Neural cell (in vitro differentiated cells): Measurements from ENCODE around the gene CCS. TPM values are rescaled to one million over a fixed set of nuclear protein-coding genes. Genes with fewer than 3 reads are reported as not detected.
"Not testable (repeated sequence)": the region's sequence is repeated elsewhere in the genome, so short reads cannot be mapped to it uniquely, and the experiment has no call there.

Experiments used
- H2AFZ ChIP-seq: fragments of 200-600, 300-800 bp; sonication (generic), shearing (Covaris generic); 2 replicates; pipeline ENCODE4 v1.6.0; 2014; ENCODE audit warnings: low read depth, mild to moderate bottlenecking, antibody characterized with exemption, low read length, moderate library complexity
- H3F3A ChIP-seq: fragments of 200-600 bp; shearing (Covaris generic); 2 replicates; pipeline ENCODE4 v1.6.1; 2016; ENCODE audit warnings: mild to moderate bottlenecking, moderate library complexity, mixed read lengths, antibody characterized with exemption, low read length; ENCODE audit not compliant: insufficient read depth, poor library complexity, severe bottlenecking
- H3K27ac ChIP-seq: fragments of 200-600, 300-800 bp; sonication (generic), shearing (Covaris generic); 2 replicates; pipeline ENCODE4 v1.5.1; 2014; ENCODE audit warnings: mild to moderate bottlenecking, low read length, moderate library complexity
- H3K27me3 ChIP-seq: fragments of 300-800, 200-600 bp; sonication (generic), shearing (Covaris generic); 2 replicates; pipeline ENCODE4 v1.6.0; 2014; ENCODE audit warnings: mild to moderate bottlenecking, low read depth, low read length, moderate library complexity; ENCODE audit not compliant: insufficient read depth
- H3K36me3 ChIP-seq: fragments of 300-800, 200-600 bp; sonication (generic), shearing (Covaris generic); 2 replicates; pipeline ENCODE4 v1.5.1; 2014; ENCODE audit warnings: mild to moderate bottlenecking, antibody characterized with exemption, low read length, moderate library complexity; ENCODE audit not compliant: insufficient read depth
- H3K4me2 ChIP-seq: fragments of 300-800, 200-600 bp; sonication (generic), shearing (Covaris generic); 2 replicates; pipeline ENCODE4 v1.6.0; 2014; ENCODE audit warnings: mild to moderate bottlenecking, low read length
- H3K4me3 ChIP-seq: fragments of 300-800, 200-600 bp; sonication (generic), shearing (Covaris generic); 2 replicates; pipeline ENCODE4 v1.5.1; 2014; ENCODE audit warnings: mild to moderate bottlenecking, low read length, moderate library complexity
- H3K79me2 ChIP-seq: fragments of 200-600 bp; shearing (Covaris generic); replicated peaks from 2 replicates; pipeline ENCODE4 v1.6.0; 2014; ENCODE audit warnings: mild to moderate bottlenecking, low read length, moderate library complexity; ENCODE audit not compliant: insufficient read depth
- H3K9ac ChIP-seq: fragments of 300-800, 200-600 bp; sonication (generic), shearing (Covaris generic); 2 replicates; pipeline ENCODE4 v1.6.1; 2016; ENCODE audit warnings: mild to moderate bottlenecking, low read length, mixed read lengths
- H3K9me2 ChIP-seq: fragments of 200-600 bp; shearing (Covaris generic); 2 replicates; pipeline ENCODE4 v1.6.1; 2016; ENCODE audit warnings: mild to moderate bottlenecking, low read length, mixed read lengths; ENCODE audit not compliant: insufficient read depth
- H3K9me3 ChIP-seq: fragments of 200-600, 300-800 bp; sonication (generic), shearing (Covaris generic); 2 replicates; pipeline ENCODE4 v1.6.1; 2016; ENCODE audit warnings: mild to moderate bottlenecking, mixed run types, low read length, moderate library complexity, mixed read lengths
- H4K20me1 ChIP-seq: fragments of 200-600 bp; shearing (Covaris generic); 2 replicates; pipeline ENCODE4 v1.6.1; 2016; ENCODE audit warnings: mild to moderate bottlenecking, mixed run types; ENCODE audit not compliant: insufficient read depth
- CTCF ChIP-seq: fragments of 450-650 bp; IDR thresholded peaks from 2 replicates; pipeline ENCODE4 v1.5.1; 2014; ENCODE audit warnings: antibody characterized with exemption, mild to moderate bottlenecking, moderate library complexity; ENCODE audit not compliant: poor library complexity, severe bottlenecking
- EP300 ChIP-seq: fragments of 450-650 bp; conservative IDR thresholded peaks from 2 replicates; pipeline ENCODE4 v1.6.1; 2014; ENCODE audit warnings: antibody characterized with exemption, mild to moderate bottlenecking, moderate library complexity; ENCODE audit not compliant: poor library complexity, severe bottlenecking
- EZH2 ChIP-seq: fragments of 200-600, 300-800 bp; shearing (Covaris generic), sonication (generic); IDR thresholded peaks from 2 replicates; pipeline ENCODE4 v1.6.1; 2014; ENCODE audit warnings: antibody characterized with exemption, low read length, borderline replicate concordance, mild to moderate bottlenecking; ENCODE audit not compliant: insufficient read depth, poor library complexity, severe bottlenecking
- MXI1 ChIP-seq: fragments of 450-650 bp; conservative IDR thresholded peaks from 2 replicates; pipeline ENCODE4 v1.6.1; 2014; ENCODE audit warnings: antibody characterized with exemption, mild to moderate bottlenecking; ENCODE audit not compliant: poor library complexity, severe bottlenecking
- POLR2AphosphoS5 ChIP-seq: IDR thresholded peaks from 2 replicates; pipeline ENCODE4 v1.6.1; 2012
- RAD21 ChIP-seq: fragments of 450-650 bp; conservative IDR thresholded peaks from 2 replicates; pipeline ENCODE4 v1.6.1; 2014; ENCODE audit warnings: antibody characterized with exemption, mild to moderate bottlenecking, moderate library complexity
- REST ChIP-seq: IDR thresholded peaks from 2 replicates; pipeline ENCODE4 v1.6.1; 2012; ENCODE audit warnings: borderline replicate concordance
- SMC3 ChIP-seq: fragments of 450-650 bp; conservative IDR thresholded peaks from 2 replicates; pipeline ENCODE4 v1.6.1; 2014; ENCODE audit warnings: antibody characterized with exemption, mild to moderate bottlenecking, moderate library complexity; ENCODE audit not compliant: poor library complexity
- TAF1 ChIP-seq: IDR thresholded peaks from 2 replicates; pipeline ENCODE4 v1.6.1; 2012; ENCODE audit warnings: low read depth
- polyA plus RNA-seq: library from polyadenylated mRNA; depleted of rRNA; stranded (reverse); fragments of >200 nt; gene quantifications from 2 replicates; pipeline ENCODE4 v1.2.3, GENCODE V29; 2014

Gene CCS
- polyA plus RNA-seq, 1 donor from 2014 or later, result 40.8 TPM

- Histone ChIP-seq H4K20me1 (no peaks in the 10 kb centered on the region), H3K36me3 (no peaks in the 10 kb centered on the region), H3K79me2 (no peaks in the 10 kb centered on the region), H3K27me3 (no peaks in the 10 kb centered on the region), H3K9ac (no peak overlapping the region), H3K27ac (no peak overlapping the region), H3K4me3 (no peak overlapping the region), H3K9me3 (peaks cover 9% of the 10 kb centered on the region), H2AFZ (no peak overlapping the region), H3K4me2 (no peak overlapping the region), H3K9me2 (no peaks in the 10 kb centered on the region), H3F3A (no peaks in the 10 kb centered on the region)
- TF ChIP-seq POLR2AphosphoS5, result no peak
Observed at GRCh38 chr11:66586136-66586535, 6.8 kb upstream of the CCS start.

- not testable (repeated sequence) for H3K36me3 ChIP-seq, H3K27me3 ChIP-seq, H3K4me2 ChIP-seq, H4K20me1 ChIP-seq, H3K79me2 ChIP-seq, H3K9ac ChIP-seq, H3F3A ChIP-seq, H3K4me3 ChIP-seq, H3K9me2 ChIP-seq, H2AFZ ChIP-seq, H3K27ac ChIP-seq
- H3K9me3 ChIP-seq, result peaks cover 18% of the 10 kb centered on the region
Observed at GRCh38 chr11:66589315-66589714, 3.7 kb upstream of the CCS start.

GRCh38 chr11:66589996-66590675, 2.8 kb upstream of the CCS start:
- no peaks in the 10 kb centered on the region for H3F3A ChIP-seq
- no peak for TF ChIP-seq EZH2
- no peak for TF ChIP-seq CTCF
- TF ChIP-seq POLR2AphosphoS5, result no peak
- TF ChIP-seq RAD21, result no peak
- no peak for TF ChIP-seq MXI1
- TF ChIP-seq SMC3, result no peak
- TF ChIP-seq REST, result no peak
- no peak for TF ChIP-seq TAF1
- no peak for TF ChIP-seq EP300
- H3K9me3 ChIP-seq, result peaks cover 18% of the 10 kb centered on the region
- H2AFZ ChIP-seq, result no peak overlapping the region
- H3K9me2 ChIP-seq, result no peaks in the 10 kb centered on the region
- no peaks in the 10 kb centered on the region for H3K36me3 ChIP-seq
- H4K20me1 ChIP-seq, result no peaks in the 10 kb centered on the region
- no peak overlapping the region for H3K27ac ChIP-seq
- H3K4me2 ChIP-seq, result no peak overlapping the region
- H3K79me2 ChIP-seq, result no peaks in the 10 kb centered on the region
- no peak overlapping the region for H3K9ac ChIP-seq
- H3K27me3 ChIP-seq, result no peaks in the 10 kb centered on the region
- no peak overlapping the region for H3K4me3 ChIP-seq
